ENCODE data around the gene INPP5F.
A peak's percentile ranks its signal among the peaks of the same experiment; 100 is the strongest.

The INPP5F gene, protein sequence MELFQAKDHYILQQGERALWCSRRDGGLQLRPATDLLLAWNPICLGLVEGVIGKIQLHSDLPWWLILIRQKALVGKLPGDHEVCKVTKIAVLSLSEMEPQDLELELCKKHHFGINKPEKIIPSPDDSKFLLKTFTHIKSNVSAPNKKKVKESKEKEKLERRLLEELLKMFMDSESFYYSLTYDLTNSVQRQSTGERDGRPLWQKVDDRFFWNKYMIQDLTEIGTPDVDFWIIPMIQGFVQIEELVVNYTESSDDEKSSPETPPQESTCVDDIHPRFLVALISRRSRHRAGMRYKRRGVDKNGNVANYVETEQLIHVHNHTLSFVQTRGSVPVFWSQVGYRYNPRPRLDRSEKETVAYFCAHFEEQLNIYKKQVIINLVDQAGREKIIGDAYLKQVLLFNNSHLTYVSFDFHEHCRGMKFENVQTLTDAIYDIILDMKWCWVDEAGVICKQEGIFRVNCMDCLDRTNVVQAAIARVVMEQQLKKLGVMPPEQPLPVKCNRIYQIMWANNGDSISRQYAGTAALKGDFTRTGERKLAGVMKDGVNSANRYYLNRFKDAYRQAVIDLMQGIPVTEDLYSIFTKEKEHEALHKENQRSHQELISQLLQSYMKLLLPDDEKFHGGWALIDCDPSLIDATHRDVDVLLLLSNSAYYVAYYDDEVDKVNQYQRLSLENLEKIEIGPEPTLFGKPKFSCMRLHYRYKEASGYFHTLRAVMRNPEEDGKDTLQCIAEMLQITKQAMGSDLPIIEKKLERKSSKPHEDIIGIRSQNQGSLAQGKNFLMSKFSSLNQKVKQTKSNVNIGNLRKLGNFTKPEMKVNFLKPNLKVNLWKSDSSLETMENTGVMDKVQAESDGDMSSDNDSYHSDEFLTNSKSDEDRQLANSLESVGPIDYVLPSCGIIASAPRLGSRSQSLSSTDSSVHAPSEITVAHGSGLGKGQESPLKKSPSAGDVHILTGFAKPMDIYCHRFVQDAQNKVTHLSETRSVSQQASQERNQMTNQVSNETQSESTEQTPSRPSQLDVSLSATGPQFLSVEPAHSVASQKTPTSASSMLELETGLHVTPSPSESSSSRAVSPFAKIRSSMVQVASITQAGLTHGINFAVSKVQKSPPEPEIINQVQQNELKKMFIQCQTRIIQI

DNA sequence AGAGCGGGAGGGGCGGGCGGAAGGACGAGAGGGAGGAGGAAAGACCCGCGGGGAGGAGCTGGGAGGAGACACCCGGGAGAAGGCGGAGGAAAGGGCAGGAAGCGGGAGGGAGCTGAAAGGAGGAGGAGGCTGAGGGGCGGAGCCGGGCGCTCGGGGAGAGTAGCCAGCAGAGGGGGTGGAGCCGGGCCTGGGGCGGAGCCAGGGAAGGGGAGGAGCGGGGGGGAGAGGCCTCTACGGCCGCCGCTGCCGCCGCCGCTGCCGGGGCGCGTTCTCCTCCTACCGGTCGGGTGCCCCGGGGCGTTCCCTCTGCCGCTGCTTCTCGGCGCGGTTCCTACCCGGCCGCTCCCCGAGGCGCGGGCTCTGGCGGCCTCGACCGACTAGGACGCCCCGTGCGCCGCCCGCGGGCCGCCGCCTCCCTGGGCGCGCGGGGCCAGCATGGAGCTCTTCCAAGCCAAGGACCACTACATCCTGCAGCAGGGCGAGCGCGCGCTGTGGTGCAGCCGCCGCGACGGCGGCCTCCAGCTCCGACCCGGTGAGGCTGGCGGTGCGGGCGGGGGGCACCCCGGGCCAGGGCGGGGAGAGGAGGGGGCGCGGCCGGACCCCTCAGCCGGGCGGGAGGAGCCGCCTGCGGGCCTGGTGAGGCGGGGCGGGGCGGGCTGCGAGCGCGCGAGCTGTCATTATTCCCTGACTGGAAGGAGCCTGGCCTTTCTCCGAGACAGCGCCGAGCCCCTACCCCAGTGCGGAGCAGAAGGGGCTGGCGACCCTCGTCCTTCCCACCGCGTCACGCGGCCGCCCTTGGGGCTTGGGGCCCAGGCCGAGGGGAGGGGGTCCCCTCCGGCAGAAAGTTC, at the start of gene INPP5F:
INPP5F (plus strand) TSS at position 223 of the 848 bp plus-strand sequence; CDS start at position 436, 213 bp downstream.
- peak; percentile 91 for DNase-seq (ENCODE audit: low read depth)

GRCh38 chr10:119677126-119677525, 48.7 kb upstream of the INPP5F start:
- DNase-seq (ENCODE audit: low read depth), result no peak

- DNase-seq (ENCODE audit: low read depth), result no peak
Measured at GRCh38 chr10:119677904-119678755, 47.7 kb upstream of the INPP5F start.

GRCh38 chr10:119679480-119679829, 46.4 kb upstream of the INPP5F start:
- no peak for DNase-seq (ENCODE audit: low read depth)

GRCh38 chr10:119680050-119680449, 45.8 kb upstream of the INPP5F start:
- no peak for DNase-seq (ENCODE audit: low read depth)

DNA sequence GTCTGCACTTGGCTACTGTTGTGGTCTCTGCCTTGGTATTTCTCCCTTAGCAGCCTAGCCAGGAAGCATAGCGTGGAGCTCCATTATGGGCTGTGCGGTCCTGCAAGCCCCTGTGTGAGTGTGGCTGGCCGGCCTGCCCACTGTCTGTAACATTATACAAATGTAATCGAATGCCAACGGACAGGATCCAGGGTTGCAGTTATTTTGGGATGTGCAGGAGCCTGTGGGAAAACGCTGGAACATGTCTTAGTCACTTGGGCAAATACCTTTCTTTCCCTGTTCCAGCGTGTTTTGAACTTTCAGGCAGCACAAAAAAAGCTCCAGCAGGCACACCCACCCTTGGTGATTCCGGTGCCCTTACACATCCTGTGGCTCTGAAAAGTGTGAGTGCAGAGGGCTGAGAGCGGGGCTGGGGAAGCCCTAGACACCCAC, 45.2 kb upstream of the INPP5F start:
- no peak for DNase-seq (ENCODE audit: low read depth)

GRCh38 chr10:119686465-119687191, 39.2 kb upstream of the INPP5F start:
- DNase-seq (ENCODE audit: low read depth), result peak; percentile 86

DNA sequence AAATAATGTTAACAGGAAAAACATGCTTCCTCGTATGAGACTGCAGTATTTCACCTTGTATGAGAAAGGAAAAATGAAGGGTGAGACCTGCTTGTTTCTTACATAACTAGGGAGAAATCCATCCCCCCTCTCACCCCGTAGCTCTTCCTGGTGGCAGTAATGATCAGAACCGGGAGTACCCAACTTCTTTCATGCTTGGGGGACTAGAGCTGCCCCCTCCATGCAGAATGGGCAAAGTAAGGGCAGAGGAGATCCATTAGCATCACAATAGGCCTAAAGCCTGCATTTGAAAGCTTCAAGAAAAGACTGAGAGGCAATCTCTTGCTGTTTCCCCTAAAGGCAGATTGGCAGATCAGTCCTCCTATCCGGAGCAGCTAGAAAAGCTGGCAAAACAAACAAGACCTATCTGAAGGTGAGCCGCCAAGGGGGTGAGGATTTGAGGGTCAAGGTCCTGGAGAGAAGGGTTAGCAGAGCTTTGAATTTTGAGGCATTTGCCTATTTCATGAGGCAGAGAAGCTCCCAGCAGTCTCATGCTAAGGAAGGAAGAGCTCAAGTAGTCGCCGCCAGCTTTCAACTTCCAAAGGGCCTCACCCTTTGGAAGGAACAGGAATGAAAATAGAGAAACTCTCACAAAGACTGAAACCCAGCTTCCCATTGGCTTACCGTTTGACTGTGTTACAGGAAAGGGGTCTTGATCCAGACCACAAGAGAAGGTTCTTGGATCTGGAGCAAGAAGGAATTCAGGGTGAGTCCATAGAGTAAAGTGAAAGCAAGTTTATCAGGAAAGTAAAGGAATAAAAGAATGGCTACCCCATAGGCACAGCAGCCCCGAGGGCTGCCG, 38.4 kb upstream of the INPP5F start:
- no peak for DNase-seq (ENCODE audit: low read depth)

DNA sequence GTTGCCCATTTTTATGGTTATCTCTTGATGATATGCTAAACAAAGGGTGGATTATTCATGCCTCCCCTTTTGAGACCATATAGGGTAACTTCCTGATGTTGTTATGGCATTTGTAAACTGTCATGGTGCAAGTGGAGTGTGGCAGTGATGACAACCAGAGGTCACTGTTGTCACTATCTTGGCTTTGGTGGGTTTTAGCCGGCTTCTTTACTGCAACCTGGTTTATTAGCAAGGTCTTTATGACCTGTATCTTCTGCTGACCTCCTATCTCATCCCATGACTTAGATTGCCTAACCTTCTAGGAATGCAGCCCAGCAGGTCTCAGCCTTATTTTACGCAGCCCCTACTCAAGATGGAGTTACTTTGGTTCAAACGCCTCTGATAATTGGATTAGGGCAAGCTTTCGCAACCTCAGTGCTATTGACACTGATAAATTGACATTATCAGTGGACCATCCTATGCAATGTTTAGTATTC, 37.8 kb upstream of the INPP5F start:
- no peak for DNase-seq (ENCODE audit: low read depth)

- DNase-seq (ENCODE audit: low read depth), result no peak
Measured at GRCh38 chr10:119689016-119689580, 36.8 kb upstream of the INPP5F start.

DNA sequence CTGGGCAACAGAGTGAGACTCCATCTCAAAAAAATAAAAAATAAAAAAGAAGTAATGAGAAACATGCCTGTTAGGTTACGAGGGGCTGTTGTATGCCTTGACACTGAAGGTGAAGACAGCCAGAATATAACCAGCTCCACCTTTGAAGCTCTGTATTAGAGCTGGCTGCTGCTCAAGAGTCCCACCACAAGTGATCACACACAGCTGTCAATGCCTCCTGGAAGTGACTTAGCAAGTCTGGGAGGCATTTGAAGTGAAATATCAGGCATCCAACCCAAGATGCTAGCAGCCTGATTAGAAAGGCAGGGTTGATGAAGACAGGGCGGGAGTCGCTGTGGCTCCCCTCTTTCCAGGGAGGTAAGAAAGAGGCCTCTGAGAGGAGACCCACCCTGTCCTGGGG, 34.1 kb upstream of the INPP5F start:
- no peak for DNase-seq (ENCODE audit: low read depth)

DNA sequence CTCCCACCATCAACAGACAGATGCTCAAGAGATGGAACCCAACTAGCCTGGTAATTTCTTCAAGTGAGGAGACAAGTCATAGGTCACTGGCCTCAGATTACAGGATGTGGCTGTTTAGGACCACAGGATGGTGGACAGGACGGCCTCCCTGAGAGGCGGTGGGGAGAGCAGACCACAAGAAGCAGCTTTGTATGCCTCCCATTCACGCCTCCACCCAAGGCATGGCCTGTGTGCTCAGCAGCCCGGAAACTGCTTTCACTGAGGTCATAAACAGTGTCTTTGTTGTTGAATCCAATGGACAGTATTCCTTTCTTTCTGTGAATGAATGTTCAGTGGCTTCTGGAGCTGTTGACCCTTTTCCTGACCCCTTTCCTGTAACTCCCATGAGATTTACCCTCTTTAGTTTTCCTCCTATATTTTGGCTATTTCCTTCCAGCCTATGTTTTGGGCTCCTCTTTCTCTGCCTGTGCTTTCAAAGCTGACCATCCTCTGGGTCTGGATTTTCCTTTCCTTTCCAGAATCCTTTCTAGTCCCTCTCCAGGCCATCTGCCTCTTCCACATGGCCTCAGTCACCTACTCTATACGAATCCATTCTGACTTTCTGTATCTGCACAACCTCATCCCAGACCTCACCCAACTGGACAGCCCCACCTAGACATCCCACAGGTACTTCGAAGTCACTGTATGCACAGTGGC, 32.4 kb upstream of the INPP5F start:
- DNase-seq (ENCODE audit: low read depth), result no peak

- DNase-seq (ENCODE audit: low read depth), result no peak
Measured at GRCh38 chr10:119694608-119695007, 31.2 kb upstream of the INPP5F start.

- DNase-seq (ENCODE audit: low read depth), result no peak
Measured at GRCh38 chr10:119700321-119700954, 25.4 kb upstream of the INPP5F start.

DNA sequence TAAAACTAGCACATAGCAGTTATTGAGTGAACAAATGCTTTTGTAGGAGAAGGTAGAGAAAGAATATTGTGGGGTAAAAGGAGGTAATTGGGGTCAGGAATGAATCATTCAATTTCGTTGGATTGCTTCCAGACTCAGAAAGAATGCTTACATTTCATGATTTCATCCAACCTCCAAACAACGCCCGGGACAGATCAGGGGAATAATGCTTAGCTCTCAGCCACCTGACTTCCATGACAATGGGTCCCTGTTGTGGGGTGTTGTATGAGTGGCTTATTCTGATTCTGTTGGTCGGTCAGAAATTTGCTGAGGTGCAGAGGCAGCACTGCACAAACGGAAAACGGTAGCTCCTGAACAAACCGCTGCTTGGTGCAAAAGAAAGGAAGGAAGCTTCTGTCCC, 24.0 kb upstream of the INPP5F start:
- no peak for DNase-seq (ENCODE audit: low read depth)

DNA sequence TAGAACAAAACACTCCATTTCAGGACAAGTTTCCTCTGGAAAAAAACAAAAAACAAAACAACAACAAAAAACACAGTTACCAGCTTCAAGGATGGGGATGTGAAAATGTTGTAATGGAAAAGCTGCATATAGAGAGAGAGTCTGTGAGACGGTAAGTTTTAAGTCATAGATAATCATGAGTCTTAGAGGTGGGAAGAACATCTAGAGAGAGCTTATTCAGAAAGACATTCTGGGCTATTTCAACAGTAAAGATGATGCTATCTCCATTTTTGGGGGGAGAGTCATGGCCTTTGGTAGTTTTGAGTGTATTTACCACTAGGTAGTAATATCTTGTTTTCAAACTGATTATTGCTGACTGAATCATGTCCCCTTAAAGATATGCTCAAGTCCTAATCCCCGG, 23.3 kb upstream of the INPP5F start:
- DNase-seq (ENCODE audit: low read depth), result no peak

DNA sequence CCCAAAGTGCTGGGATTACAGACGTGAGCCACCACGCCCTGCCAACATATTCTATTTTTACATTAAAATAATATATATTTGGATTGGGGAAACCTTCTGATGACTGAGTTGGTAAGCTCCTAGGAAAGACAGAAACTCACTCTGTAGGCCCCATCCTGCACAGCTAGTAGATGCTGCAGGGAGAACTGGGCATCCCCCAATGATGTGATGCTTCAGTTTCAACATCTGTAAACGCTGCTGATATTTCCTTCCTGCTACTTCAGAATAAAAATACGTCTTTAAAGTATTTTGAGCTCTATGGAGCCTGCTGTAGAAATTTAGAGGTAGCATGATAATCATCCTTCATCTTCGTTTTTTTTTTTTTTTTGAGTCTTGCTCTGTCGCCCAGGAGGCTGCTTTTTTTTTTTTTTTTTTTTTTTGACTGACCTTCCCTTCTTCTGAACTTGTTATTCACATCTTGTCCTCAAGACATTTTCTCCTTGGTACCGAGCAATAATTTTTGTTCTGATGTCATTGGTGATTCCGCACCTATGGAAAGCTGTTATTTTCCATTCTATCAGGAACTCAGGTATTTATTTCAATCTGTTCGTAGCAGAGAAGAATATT, 21.8 kb upstream of the INPP5F start:
- no peak for DNase-seq (ENCODE audit: low read depth)
